Measurements from ENCODE around the gene HTT.

DNA sequence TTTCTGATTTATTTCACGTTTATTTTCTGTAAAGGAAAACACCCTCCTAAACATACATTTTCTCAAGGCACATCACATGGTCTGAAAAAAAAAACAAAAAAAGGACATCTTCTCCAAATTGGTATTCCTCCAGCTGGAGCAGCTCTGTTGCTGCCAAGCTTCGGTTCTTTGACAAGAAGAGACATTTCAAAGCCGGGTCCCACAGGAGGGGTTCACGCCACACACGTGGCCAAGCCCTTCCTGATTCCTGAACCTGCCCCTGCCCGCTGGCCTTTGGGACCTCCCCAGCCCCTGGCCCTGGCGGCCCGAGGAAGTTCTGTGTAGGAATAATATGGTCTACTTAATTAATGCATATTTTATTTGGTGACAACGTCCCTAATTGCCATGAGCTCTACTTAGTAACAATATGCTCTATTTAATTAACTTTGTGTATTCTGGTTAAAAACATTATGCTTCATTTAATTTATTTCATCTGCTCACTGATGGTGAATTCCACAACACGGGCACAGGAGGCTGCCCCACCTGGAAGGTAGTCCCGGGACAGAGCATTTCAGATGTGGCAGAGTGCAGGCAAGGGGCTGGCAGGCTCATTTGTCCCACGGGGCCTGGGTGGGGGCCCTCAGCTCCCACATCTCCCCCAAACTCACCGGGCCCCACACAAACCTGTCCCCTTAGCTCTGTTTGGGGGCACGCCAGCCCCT, 212.9 kb downstream of the HTT start:
- no peak for TF ChIP-seq POLR2A (IDR thresholded peaks at IDR 0.05)
- TF ChIP-seq, protein P1, sequence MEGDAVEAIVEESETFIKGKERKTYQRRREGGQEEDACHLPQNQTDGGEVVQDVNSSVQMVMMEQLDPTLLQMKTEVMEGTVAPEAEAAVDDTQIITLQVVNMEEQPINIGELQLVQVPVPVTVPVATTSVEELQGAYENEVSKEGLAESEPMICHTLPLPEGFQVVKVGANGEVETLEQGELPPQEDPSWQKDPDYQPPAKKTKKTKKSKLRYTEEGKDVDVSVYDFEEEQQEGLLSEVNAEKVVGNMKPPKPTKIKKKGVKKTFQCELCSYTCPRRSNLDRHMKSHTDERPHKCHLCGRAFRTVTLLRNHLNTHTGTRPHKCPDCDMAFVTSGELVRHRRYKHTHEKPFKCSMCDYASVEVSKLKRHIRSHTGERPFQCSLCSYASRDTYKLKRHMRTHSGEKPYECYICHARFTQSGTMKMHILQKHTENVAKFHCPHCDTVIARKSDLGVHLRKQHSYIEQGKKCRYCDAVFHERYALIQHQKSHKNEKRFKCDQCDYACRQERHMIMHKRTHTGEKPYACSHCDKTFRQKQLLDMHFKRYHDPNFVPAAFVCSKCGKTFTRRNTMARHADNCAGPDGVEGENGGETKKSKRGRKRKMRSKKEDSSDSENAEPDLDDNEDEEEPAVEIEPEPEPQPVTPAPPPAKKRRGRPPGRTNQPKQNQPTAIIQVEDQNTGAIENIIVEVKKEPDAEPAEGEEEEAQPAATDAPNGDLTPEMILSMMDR (IDR thresholded peaks at IDR 0.05): no peak
